GM19328 (cell line): Measurements from ENCODE around the gene STPG2.
A peak's percentile ranks its signal among the peaks of the same experiment; 100 is the strongest.

ENCODE experiments used
- ATAC-seq: cut with Tn5 transposase; IDR thresholded peaks from one replicate; pipeline ENCODE4 v1.9.1; 2021; ENCODE audit warnings: mild to moderate bottlenecking, moderate library complexity; ENCODE audit not compliant: unreplicated experiment

STPG2 gene

DNA sequence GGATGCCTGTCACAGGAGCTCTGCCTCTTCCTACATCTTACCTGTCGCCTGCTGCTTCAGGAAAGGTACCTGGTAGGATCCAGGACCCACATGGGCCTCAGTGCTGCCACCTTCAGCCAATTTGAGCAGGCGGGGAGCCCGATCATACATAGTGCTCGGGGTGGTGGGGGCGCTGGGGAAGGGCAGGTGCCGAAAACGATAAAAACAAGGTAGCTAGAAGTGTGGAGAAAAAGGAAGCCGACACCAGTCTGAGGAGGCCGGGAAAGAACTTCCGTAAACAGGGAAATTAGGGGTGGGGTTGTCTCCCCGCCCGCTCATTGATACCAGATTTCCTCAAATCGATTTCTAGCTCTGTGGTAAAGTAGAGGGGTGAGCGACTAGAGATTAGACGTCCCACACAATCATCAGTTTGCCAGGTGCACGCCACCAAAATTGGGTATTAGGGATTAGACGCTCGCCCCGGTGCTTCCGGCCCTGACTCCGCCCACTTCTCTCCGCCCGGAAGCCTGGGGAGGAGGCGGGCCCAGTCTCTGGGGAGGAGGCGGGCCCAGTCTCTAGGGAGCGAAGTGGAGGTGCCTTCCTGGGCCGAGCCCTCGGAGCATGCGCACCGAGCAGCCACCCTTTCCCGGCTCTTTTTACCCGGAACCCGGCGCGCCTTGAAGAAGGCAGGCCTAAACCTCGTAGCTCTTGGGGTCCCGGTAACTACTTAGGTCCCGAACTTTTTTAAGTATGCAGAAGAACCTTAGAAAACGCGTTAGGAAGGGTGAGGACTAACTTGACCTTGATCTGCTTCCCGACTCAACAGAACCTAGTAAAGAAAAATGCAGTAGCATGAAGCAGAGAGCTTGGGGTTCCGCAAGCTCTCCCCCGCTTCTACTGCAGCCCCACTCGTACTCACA is at the start of gene STPG2:
TSS of gene STPG2 (minus strand) at position 476 of the 899 bp plus-strand sequence.
- peak; percentile 97 for ATAC-seq

DNA sequence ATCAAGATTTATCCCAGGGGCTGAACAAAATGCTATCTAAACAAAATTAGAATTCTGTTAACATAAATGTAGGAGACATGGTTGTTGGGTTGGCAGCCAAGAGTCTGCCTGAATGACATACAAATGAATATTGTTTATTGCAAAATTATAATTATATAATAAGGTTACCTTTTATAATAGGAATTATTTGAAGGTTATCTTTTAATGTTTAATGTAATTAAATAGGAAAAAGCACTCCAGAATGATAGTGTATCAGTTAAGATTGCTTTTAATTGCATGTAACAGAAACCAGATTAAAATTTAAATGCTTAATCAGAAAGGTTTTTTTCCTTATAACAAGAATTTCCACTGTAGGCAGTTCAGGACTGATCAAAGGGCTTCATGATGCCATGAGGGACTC is 42.0 kb upstream of the STPG2 start:
- ATAC-seq = no peak

DNA sequence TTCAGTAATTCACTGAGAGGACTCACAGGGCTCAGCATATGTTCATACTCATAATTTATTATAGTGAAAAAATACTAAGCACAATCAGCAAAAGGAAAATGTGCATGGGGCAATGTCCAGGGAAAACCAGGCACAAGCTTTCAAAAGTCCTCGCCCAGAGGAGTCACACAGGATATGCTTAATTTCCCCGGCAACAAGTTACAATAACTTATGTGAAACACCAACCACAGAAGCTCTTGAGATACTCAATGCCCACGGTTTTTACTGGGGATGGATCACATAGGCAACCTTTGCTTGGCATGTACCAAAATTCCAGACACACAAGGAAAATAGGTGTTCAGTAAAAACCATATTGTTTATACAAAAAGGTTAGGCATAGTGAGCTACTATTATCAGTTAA is 38.5 kb upstream of the STPG2 start:
- peak; percentile 79 for ATAC-seq

DNA sequence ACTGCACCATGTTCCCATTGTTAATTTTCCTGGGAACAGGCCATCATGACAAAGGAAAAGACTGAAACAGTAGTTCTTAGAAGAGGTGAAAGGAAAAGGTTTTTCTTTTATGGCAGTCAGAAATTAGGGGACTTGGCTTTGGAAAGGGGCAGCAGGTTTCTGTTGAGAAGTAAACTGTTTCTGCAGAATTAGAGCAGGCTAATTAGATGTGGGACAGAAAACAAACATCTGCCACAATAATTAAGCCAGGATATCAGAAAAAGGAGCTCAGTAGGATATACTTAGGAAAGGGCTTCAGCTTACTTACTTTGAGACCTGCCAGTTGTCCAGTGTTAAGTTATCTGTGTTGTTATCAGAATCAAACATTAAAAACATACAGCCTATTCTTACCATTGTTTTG is 36.7 kb upstream of the STPG2 start:
- ATAC-seq = no peak

- ATAC-seq = no peak
Measured at GRCh38 chr4:98176531-98176930, 33.3 kb upstream of the STPG2 start.

- ATAC-seq = no peak
Measured at GRCh38 chr4:98170035-98170434, 26.8 kb upstream of the STPG2 start.

DNA sequence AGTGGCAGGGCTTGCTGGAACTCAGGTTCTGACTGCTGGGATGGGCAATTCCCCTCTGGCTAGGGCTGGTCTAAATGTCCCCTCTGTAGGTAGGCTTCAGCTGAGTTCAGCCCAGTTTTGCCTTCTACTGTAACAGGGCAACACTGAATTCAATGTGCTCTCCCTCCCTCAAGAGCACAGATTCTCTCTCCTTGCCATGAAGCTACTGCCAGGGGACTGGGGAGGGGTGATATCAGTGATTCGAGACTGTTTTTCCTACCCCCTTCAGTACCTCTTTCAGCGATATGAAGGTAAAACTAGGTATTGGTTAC is 23.4 kb upstream of the STPG2 start:
- ATAC-seq = no peak

DNA sequence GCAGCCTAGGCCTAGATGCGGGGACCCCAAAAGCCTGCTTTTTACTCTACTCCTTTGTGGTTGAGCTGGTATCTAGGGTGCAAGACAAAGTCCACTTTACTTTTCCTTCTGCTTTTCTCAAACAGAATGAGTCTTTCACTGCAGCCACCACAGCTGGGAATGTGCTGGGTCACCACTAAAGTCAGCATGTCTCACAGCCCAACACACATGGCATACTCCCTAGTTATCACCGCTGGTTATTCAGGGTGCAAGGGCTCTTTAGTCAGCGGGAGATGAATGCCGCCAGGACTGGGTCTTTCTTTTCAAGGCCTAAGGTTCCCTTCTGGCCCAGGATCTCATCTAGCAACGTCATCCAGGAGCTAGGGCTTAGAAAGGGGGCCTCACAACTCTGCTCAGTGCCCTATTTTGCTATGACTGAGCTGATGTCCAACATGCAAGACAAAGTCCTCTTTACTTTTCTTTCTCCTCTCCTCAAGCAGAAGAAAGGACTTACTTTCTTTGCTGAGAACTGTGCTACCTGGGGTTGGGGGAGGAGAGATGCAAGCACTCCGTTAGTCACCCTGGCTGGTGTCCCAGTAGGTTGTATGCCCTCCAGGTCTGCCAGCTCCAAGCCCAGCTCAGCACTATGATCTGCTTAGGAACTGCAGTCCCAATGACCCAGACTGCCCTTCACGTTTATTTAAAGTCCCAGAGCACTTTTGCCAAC is 22.9 kb upstream of the STPG2 start:
- ATAC-seq = no peak

- no peak for ATAC-seq
Measured at GRCh38 chr4:98162696-98163095, 19.4 kb upstream of the STPG2 start.

DNA sequence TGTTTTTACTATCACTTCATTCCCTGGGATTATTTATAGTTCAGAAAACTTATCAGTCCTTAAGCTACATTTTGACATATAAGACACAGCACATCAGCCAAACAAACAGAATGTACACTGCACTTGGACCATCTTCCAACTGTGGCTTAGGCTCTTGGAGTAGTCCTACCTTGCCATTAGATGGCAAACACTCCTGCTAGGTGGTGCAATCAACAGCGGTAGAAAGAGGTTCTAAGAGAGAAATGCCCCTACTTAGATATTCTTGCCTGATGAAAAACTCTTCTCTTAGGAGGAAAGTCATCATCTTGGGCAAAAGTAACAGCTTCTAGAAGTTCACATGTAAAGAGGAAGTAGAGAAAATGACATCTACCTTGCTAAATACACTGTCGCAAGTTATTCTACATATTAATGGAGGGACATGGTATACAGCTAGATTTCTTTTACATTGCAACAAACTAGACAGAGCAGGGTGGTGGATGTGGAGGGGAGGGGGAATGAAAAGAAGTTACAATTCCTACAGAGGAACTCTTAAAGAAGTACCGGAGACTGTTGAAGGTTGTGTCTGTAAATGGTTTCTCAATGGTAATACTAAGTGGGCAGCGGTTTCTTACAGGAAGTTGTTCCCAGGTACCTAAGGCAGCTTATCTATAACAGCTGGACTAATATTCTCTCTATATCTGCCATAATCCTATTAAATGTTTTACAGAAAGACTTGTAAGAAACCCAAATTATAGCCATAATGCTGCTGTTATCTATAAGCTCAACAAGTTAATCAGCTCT is 8.1 kb upstream of the STPG2 start:
- ATAC-seq = no peak

DNA sequence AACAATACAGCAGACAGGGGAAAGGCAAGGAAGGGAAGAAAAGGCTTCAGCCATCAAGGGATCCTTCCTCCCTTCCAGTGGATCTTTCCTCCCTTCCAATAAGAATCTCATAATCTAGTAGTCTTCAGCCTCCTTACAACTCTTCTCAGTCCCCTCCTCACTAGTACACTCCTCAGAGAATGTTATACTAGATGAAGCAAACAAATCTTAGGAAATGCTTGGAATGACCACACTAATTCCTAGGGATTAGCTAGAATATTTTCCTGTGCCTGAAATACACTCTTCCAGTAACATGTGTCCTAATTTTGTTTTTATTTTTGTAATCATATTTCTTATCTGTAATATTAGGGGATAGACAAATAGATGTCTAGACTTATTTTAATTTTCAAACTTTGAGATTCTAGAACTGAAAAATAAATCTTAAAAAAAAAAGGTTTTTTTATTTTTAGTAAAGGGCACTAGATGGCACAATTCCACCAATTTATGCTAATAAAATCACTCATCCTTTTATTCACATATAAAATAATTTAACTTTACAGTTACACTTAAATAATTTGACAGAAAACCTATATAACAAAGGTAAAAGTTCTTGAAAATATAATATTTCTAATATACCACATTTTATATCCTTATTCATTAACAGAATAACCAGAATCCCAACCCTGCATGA is 7.0 kb upstream of the STPG2 start:
- no peak for ATAC-seq

GRCh38 chr4:98148856-98149255 is 5.6 kb upstream of the STPG2 start:
- no peak for ATAC-seq

GRCh38 chr4:98126141-98126540 is 17.1 kb downstream of the STPG2 start:
- ATAC-seq = no peak

DNA sequence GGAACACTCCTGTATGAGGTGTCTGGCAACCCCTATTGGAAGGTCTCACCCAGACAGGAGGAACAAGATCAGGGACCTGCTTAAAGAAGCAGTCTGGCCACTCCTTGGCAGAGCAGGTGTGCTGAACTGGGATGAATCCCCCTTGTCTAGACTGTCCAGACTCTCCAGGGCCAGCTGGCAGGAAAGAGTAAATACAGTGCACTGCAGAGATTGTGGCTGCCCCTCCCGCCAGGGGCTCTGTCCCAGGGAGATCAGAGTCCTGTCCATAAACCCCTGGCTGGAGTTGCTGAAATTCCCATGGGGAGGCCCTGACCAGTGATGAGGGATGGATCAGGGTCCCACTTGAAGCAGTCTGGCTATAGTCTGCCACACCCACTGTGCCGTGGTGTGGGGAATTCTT is 17.7 kb downstream of the STPG2 start:
- no peak for ATAC-seq

DNA sequence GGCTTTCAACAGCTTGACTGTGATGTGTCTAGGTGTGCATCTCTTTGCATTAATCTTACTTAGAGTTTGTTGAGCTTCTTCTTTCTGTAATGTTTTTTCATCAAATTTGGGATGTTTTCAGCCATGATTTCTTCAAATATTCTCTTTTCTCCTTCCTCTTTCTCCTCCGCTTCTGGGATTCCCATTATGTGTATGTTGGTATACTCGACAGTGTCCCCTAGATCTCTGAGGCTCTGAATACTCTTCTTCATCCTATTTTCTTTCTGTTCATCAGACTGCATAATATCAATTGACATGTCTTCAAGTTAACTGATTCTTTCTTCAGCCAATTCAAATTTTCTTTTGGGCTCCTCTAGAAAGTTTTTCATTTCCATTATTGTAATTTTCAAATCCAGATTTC is 25.9 kb downstream of the STPG2 start:
- no peak for ATAC-seq

- ATAC-seq = no peak
Measured at GRCh38 chr4:98113012-98113411, 30.3 kb downstream of the STPG2 start.

- ATAC-seq = no peak
Measured at GRCh38 chr4:98110929-98111328, 32.3 kb downstream of the STPG2 start.

- no peak for ATAC-seq
Measured at GRCh38 chr4:98110214-98110613, 33.1 kb downstream of the STPG2 start.

DNA sequence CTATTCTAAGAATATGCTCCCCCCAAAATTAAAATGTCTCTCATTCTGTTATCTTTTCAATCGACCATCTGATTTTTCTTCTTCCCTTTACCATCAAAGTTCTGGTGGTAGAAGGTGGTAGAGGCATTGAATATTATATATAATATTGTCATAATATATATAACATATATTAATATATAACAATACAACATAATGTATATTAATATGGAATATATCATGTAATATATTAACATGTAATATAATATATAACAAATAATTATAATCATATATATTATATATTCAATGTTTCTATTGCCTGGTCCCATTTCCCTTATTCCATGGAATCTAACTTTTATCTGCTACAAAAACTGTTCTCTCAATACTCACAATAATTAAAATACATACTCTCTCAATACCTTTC is 40.6 kb downstream of the STPG2 start:
- no peak for ATAC-seq

DNA sequence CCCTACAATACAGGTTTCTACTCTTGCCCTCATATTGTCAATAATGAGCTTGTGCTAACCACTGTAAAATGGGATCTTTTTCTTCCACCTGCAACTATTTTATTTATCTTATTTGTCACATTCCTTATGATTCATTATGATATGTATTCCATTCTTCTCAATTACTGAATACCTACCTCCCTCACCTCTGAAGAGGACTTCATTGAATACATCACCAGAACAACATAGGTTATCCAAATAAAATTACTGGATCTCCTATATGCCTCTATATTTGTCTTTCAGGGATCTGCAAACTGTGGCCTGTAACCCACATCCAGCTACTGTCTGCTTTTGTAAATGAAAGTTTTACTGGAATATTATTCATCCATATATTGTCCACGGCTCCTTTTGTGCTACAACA is 41.3 kb downstream of the STPG2 start:
- ATAC-seq = no peak

GRCh38 chr4:98098764-98099163 is 44.5 kb downstream of the STPG2 start:
- no peak for ATAC-seq
